Panc1 (cell line): ENCODE results near the gene AURKAIP1.

Experiments used
- CTCF ChIP-seq: fragments of 450-650 bp; IDR thresholded peaks from 2 replicates; pipeline ENCODE4 v1.5.1; 2017; ENCODE audit warnings: mild to moderate bottlenecking
- POLR2AphosphoS5 ChIP-seq: IDR thresholded peaks from 2 replicates; pipeline ENCODE4 v1.6.1; 2012; ENCODE audit warnings: mild to moderate bottlenecking, low read depth, low read length, moderate library complexity
- SIN3A ChIP-seq: IDR thresholded peaks from 2 replicates; pipeline ENCODE4 v1.6.1; 2012; ENCODE audit warnings: low read depth, mild to moderate bottlenecking, low read length, moderate library complexity, borderline replicate concordance; ENCODE audit not compliant: insufficient read depth
- TCF7L2 ChIP-seq: IDR thresholded peaks from 2 replicates; pipeline ENCODE4 v1.6.1; 2011; ENCODE audit warnings: mild to moderate bottlenecking, low read depth, low read length, inconsistent platforms
- TF ChIP-seq, protein P1 (sequence below), 2 experiments: IDR thresholded peaks; 2 replicates each; pipeline ENCODE4 v1.6.1; 2011 to 2012; ENCODE audit warnings: low read depth in 2 of 2, control low read depth in 1 of 2, low read length in 1 of 2, mild to moderate bottlenecking in 1 of 2, moderate library complexity in 1 of 2; ENCODE audit not compliant: insufficient read depth in 1 of 2

DNA sequence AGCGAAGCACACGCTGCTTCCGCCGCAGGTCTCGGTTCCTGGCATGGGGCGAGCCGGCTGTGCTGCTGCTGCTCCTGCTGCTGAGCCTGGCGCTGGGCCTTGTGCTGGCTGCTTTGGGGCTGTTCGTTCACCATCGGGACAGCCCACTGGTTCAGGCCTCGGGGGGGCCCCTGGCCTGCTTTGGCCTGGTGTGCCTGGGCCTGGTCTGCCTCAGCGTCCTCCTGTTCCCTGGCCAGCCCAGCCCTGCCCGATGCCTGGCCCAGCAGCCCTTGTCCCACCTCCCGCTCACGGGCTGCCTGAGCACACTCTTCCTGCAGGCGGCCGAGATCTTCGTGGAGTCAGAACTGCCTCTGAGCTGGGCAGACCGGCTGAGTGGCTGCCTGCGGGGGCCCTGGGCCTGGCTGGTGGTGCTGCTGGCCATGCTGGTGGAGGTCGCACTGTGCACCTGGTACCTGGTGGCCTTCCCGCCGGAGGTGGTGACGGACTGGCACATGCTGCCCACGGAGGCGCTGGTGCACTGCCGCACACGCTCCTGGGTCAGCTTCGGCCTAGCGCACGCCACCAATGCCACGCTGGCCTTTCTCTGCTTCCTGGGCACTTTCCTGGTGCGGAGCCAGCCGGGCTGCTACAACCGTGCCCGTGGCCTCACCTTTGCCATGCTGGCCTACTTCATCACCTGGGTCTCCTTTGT lies 41.3 kb downstream of the AURKAIP1 start:
- TF ChIP-seq CTCF, result no peak
- TF ChIP-seq, protein P1, sequence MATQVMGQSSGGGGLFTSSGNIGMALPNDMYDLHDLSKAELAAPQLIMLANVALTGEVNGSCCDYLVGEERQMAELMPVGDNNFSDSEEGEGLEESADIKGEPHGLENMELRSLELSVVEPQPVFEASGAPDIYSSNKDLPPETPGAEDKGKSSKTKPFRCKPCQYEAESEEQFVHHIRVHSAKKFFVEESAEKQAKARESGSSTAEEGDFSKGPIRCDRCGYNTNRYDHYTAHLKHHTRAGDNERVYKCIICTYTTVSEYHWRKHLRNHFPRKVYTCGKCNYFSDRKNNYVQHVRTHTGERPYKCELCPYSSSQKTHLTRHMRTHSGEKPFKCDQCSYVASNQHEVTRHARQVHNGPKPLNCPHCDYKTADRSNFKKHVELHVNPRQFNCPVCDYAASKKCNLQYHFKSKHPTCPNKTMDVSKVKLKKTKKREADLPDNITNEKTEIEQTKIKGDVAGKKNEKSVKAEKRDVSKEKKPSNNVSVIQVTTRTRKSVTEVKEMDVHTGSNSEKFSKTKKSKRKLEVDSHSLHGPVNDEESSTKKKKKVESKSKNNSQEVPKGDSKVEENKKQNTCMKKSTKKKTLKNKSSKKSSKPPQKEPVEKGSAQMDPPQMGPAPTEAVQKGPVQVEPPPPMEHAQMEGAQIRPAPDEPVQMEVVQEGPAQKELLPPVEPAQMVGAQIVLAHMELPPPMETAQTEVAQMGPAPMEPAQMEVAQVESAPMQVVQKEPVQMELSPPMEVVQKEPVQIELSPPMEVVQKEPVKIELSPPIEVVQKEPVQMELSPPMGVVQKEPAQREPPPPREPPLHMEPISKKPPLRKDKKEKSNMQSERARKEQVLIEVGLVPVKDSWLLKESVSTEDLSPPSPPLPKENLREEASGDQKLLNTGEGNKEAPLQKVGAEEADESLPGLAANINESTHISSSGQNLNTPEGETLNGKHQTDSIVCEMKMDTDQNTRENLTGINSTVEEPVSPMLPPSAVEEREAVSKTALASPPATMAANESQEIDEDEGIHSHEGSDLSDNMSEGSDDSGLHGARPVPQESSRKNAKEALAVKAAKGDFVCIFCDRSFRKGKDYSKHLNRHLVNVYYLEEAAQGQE (IDR thresholded peaks at IDR 0.05; ENCODE audit: insufficient read depth in 1 of 2, low read depth in 2 of 2, low read length in 1 of 2), result 0 out of 4 replicates have a peak, but pooled peaks of 1 of the 2 experiments have one; percentile 3
- no peak for TF ChIP-seq TCF7L2
- no peak; the same call in 1 of the 2 replicates for TF ChIP-seq POLR2AphosphoS5
- no peak for TF ChIP-seq SIN3A
